Natural killer cell (primary cell): Measurements from ENCODE around the gene OSBP. TPM values are rescaled to one million over a fixed set of nuclear protein-coding genes. Genes with fewer than 3 reads are reported as not detected.

Source experiments
- ATAC-seq, 3 donors: fragments of 150-1000 bp in 2 of 3; fragments of 200-7000 bp in 1 of 3; cut with Tn5 transposase; 1 replicate in 1 of 3; 2 replicates in 2 of 3; pipeline ENCODE4 v1.10.0; 2021; ENCODE audit warnings: mild to moderate bottlenecking in 2 of 3, moderate library complexity in 2 of 3
- DNase-seq, 2 donors: peaks; one replicate each; pipeline versions ENCODE4 v3.0.0 to v3.0.0-alpha.2; 2013 to 2021; ENCODE audit warnings: mixed read lengths in 1 of 2
- H3K27ac ChIP-seq: one replicate; pipeline ENCODE4 v1.5.1; 2013; ENCODE audit warnings: mild to moderate bottlenecking, low read length
- H3K27me3 ChIP-seq: one replicate; pipeline ENCODE4 v1.6.1; 2013; ENCODE audit warnings: low read length; ENCODE audit not compliant: control insufficient read depth, insufficient read depth
- H3K36me3 ChIP-seq: one replicate; pipeline ENCODE4 v1.6.1; 2013; ENCODE audit warnings: low read length; ENCODE audit not compliant: control insufficient read depth, insufficient read depth
- H3K4me1 ChIP-seq: one replicate; pipeline ENCODE4 v1.6.1; 2013; ENCODE audit warnings: low read length; ENCODE audit not compliant: control insufficient read depth, insufficient read depth
- H3K4me3 ChIP-seq: one replicate; pipeline ENCODE4 v1.5.1; 2013; ENCODE audit warnings: low read length
- H3K9me3 ChIP-seq: one replicate; pipeline ENCODE4 v1.6.1; 2013; ENCODE audit warnings: low read length; ENCODE audit not compliant: control insufficient read depth, insufficient read depth
- H3K27ac Mint-ChIP-seq, 2 donors: one replicate each; pipeline ENCODE4 v1.8.0; 2022; ENCODE audit warnings: mild to moderate bottlenecking in 2 of 2, mixed read lengths in 2 of 2, moderate library complexity in 1 of 2
- H3K27me3 Mint-ChIP-seq, 2 donors: one replicate each; pipeline ENCODE4 v1.8.0; 2022; ENCODE audit warnings: low read depth in 2 of 2, mixed read lengths in 2 of 2
- H3K36me3 Mint-ChIP-seq: one replicate; pipeline ENCODE4 v1.8.0; 2022; ENCODE audit warnings: mixed read lengths
- H3K4me1 Mint-ChIP-seq, 2 donors: one replicate each; pipeline ENCODE4 v1.8.0; 2022; ENCODE audit warnings: mixed read lengths in 2 of 2
- H3K4me3 Mint-ChIP-seq: one replicate; pipeline ENCODE4 v1.8.0; 2022; ENCODE audit warnings: mild to moderate bottlenecking, moderate library complexity, mixed read lengths
- H3K9me3 Mint-ChIP-seq, 2 donors: one replicate each; pipeline ENCODE4 v1.8.0; 2022; ENCODE audit warnings: mixed read lengths in 2 of 2
- whole genome bisulfite sequencing: methylation state at CpG from one replicate; pipeline ENCODE4 v1.1.7; 2013; ENCODE audit warnings: missing lambda C conversion rate; ENCODE audit not compliant: insufficient coverage; 5-methylcytosine and 5-hydroxymethylcytosine counted together
- intact Hi-C: fragments of 100-400 bp; cut with micrococcal nuclease; formaldehyde crosslinking; loops from one replicate; pipeline ENCODE4 v1.14.2; 2022
- total RNA-seq, 4 donors: library from RNA; stranded (reverse); fragments of 120-200 nt in 1 of 4; gene quantifications; one replicate each; pipeline versions ENCODE4 v1.2.3 to v1.2.4, GENCODE V29; 2013 to 2022
- TF ChIP-seq, protein P1 (sequence below): fragments of 200-600 bp; IDR thresholded peaks from one replicate; pipeline ENCODE4 v1.8.0; 2022; ENCODE audit warnings: antibody characterized with exemption

OSBP gene
- total RNA-seq, 3 donors from 2014 or later (not counting 1 experiment from before 2014, with no cell fraction given), result 40.5 to 58.5 (median 51.3) TPM

DNA sequence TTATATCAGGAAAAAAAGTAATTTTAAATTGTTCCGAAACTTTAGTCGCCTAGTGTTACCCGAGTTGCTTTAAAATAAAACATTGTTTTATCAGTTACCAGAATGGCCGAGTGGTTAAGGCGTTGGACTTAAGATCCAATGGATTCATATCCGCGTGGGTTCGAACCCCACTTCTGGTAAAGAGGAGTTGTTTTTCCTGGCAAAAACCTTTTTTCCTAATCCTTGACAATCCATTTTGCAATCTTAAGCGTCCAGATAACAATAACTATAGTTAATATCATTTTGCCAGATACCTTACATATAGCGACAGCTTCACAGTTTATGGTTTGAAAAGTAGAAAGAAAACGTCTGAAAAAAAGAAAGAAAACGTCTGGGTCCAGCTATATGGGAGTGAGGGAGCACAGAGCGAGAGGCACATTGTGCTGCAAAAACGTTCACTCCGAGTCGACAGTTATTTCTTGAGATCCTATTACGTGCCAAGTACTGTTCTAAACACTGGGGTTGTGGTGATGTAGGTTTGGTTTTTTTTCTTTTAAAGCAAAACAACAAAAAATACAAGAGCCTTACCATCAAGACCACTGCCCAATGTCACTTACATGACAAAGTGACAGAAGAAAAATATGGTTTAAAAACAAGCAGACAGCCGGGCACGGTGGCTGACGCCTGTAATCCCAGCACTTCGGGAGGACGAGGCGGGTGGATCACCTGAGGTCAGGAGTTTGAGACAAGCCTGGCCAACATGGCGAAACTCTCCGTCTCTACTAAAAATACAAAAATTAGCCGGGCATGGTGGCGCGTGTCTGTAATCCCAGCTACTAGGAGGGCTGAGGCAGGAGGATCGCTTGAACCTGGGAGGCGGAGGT is 63.7 kb downstream of the OSBP start:
- H3K4me3 ChIP-seq, result peak overlapping the region; percentile 59
- 53% methylated on average over 28 of the region's 30 CpGs for WGBS
- intact Hi-C loops, result loop anchor here (1.0 to 10.0 kb wide), 4 partner anchors 8 to 253 kb away; partner anchors contain the start of gene PATL1
- ATAC-seq (no peak), DNase-seq (peak in 1 of 2 donors; percentile 43)
- no peak overlapping the region for H3K27ac ChIP-seq
- peaks cover 25% of the 10 kb centered on the region for H3K4me1 ChIP-seq
- Mint-ChIP-seq H3K36me3 (peaks cover 7% of the 10 kb centered on the region), H3K4me1 (peaks cover 31 to 36% of the 10 kb centered on the region in 2 donors), H3K27me3 (peaks cover 9 to 22% of the 10 kb centered on the region in 2 donors), H3K27ac (peak overlapping the region; percentile 98 to 100), H3K9me3 (no peaks in the 10 kb centered on the region), H3K4me3 (peak overlapping the region; percentile 99)
- H3K36me3 ChIP-seq, result no peaks in the 10 kb centered on the region
- H3K27me3 ChIP-seq, result no peaks in the 10 kb centered on the region
- TF ChIP-seq, protein P1, sequence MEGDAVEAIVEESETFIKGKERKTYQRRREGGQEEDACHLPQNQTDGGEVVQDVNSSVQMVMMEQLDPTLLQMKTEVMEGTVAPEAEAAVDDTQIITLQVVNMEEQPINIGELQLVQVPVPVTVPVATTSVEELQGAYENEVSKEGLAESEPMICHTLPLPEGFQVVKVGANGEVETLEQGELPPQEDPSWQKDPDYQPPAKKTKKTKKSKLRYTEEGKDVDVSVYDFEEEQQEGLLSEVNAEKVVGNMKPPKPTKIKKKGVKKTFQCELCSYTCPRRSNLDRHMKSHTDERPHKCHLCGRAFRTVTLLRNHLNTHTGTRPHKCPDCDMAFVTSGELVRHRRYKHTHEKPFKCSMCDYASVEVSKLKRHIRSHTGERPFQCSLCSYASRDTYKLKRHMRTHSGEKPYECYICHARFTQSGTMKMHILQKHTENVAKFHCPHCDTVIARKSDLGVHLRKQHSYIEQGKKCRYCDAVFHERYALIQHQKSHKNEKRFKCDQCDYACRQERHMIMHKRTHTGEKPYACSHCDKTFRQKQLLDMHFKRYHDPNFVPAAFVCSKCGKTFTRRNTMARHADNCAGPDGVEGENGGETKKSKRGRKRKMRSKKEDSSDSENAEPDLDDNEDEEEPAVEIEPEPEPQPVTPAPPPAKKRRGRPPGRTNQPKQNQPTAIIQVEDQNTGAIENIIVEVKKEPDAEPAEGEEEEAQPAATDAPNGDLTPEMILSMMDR, result no peak
- no peaks in the 10 kb centered on the region for H3K9me3 ChIP-seq

DNA sequence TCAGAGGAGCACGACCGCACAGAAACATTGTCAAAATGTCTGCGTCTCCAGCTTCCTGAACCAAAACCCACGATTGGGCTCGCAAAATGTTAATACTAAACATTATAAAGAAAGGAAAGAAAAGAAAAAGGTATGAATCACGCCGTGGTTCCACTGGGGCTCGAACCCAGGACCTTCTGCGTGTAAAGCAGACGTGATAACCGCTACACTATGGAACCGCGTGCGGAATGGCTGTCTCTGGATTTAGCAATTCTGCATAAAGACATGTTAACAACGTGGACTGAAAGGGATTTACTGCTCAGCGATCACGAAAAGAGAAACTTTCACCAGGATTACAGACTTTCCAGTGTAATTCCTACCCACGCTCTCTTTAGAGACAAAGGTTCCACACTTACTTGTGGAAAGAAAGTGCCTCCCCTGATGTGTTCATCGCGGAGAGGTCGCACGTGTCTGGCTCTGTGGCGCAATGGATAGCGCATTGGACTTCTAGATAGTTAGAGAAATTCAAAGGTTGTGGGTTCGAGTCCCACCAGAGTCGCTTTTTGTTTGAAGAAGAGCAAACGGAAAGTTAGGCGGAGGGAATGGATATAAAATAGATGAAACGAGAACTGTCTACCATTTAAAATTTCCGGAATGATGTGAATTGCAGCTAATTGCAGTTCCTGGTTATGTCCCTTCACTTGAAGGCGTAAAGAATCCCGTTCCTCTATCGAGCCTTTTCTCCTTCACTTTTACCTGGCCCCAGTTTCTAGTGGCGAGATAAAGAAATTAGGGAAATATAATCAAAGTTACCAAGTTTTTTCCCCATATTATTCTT is 64.5 kb downstream of the OSBP start:
- peaks cover 23 to 29% of the 10 kb centered on the region in 2 donors for H3K4me1 Mint-ChIP-seq
- no peaks in the 10 kb centered on the region for H3K9me3 Mint-ChIP-seq
- H3K4me3 ChIP-seq, result peak overlapping the region; percentile 59
- H3K9me3 ChIP-seq, result no peaks in the 10 kb centered on the region
- peak overlapping the region; percentile 99 for H3K4me3 Mint-ChIP-seq
- whole genome bisulfite sequencing, result 0% methylated on average over 30 of the region's 34 CpGs
- peak overlapping the region; percentile 49 for H3K27ac ChIP-seq
- ATAC-seq (peak; percentile 59 to 65 (median 61)), DNase-seq (peak; percentile 72 to 91)
- peaks cover 5 to 17% of the 10 kb centered on the region in 2 donors for H3K27me3 Mint-ChIP-seq
- peaks cover 18% of the 10 kb centered on the region for H3K4me1 ChIP-seq
- peaks cover 7% of the 10 kb centered on the region for H3K36me3 Mint-ChIP-seq
- TF ChIP-seq, protein P1, result no peak
- H3K27me3 ChIP-seq, result no peaks in the 10 kb centered on the region
- peak overlapping the region; percentile 98 to 100 for H3K27ac Mint-ChIP-seq
- no peaks in the 10 kb centered on the region for H3K36me3 ChIP-seq
- intact Hi-C loops, result loop anchor here (1.0 to 10.0 kb wide), 4 partner anchors 9 to 254 kb away; partner anchors contain the start of gene PATL1

- H3K4me1 Mint-ChIP-seq, result peaks cover 17 to 23% of the 10 kb centered on the region in 2 donors
- ATAC-seq (peak; percentile 80 to 89 (median 87)), DNase-seq (peak; percentile 72 to 92)
- peaks cover 3 to 18% of the 10 kb centered on the region in 2 donors for H3K27me3 Mint-ChIP-seq
- intact Hi-C loops, result loop anchor here (2.0 to 10.0 kb wide), 3 partner anchors 16 to 254 kb away; partner anchors contain the start of gene PATL1
- Histone ChIP-seq H3K4me3 (peak overlapping the region; percentile 59), H3K27me3 (no peaks in the 10 kb centered on the region), H3K4me1 (peaks cover 12% of the 10 kb centered on the region), H3K9me3 (no peaks in the 10 kb centered on the region), H3K27ac (peak overlapping the region; percentile 49), H3K36me3 (no peaks in the 10 kb centered on the region)
- H3K9me3 Mint-ChIP-seq, result no peaks in the 10 kb centered on the region
- peak overlapping the region; percentile 98 to 100 for H3K27ac Mint-ChIP-seq
- H3K4me3 Mint-ChIP-seq, result peak overlapping the region; percentile 99
- peaks cover 7% of the 10 kb centered on the region for H3K36me3 Mint-ChIP-seq
- TF ChIP-seq, protein P1, result peak; percentile 44
- WGBS, result under 1% methylated on average over 31 of the region's 31 CpGs
Measured at GRCh38 chr11:59550368-59550841, 65.2 kb downstream of the OSBP start.
